ENCODE results near the gene TP53I3.
"Not testable (repeated sequence)": the region's sequence is repeated elsewhere in the genome, so short reads cannot be mapped to it uniquely, and the experiment has no call there.

TP53I3 gene, protein sequence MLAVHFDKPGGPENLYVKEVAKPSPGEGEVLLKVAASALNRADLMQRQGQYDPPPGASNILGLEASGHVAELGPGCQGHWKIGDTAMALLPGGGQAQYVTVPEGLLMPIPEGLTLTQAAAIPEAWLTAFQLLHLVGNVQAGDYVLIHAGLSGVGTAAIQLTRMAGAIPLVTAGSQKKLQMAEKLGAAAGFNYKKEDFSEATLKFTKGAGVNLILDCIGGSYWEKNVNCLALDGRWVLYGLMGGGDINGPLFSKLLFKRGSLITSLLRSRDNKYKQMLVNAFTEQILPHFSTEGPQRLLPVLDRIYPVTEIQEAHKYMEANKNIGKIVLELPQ

DNA sequence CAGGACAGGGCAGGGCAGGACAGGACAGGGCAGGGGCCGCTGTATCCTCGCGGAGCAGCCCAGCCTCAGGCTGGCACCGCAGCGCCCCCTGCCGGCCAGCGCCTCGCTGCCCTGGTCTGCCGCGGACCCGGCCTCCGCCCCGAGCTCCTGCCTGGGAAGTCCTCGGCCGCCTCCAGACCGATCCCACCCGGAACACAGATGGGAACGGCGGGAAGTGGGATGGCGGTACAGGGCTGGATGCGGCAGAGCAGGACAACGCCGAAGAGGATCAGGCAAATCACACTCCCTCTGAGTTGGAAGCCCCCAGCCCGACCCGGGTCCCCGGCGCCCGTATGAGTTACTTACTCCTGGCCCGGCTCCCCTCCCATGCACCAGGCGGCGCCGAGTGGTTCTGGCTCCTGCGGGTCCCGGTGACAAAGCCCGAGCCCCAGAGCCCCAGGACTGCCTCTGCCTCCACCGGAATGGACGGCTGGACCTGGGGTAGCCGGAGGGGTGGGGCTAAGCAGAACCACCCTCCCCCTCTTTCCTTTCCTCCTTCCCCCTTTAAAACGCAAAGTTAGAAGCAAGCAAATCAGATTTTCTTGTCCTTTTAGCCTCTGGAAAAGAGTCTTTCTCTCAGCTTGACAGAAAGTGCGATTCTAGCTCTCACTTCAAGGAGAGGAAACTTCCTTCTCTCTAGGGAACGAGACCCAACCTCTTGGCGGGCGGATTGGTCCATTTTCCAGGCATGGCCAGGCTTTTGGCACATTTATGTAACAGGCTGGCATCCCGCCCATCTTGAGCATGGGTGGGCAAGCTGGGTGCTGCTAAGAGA is at the start of gene TP53I3:
TSS of gene TP53I3 (minus strand) at position 449 of the 814 bp plus-strand sequence. CDS start 508 bp downstream, outside the sequence.
- DNase-seq (ENCODE audit: low spot score) = peak; percentile 69

DNA sequence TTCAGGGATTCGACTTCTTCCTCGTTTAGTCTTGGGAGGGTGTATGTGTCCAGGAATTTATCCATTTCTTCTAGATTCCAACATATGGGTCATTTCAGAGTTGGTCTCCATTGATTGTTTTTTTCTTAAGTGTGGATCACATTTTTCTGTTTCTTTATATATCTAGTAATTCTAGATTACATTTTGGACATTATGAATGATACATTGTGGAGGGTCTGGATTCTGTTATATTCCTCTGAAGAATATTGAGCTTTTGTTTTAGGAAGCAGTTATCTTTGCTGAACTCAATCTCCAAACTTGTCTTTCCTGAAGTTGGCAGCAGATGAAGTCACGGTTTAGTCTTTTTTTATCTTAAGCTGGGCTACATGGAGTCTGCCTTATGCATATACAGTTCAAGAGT is 47.9 kb upstream of the TP53I3 start:
- no peak for DNase-seq (ENCODE audit: low spot score)

DNA sequence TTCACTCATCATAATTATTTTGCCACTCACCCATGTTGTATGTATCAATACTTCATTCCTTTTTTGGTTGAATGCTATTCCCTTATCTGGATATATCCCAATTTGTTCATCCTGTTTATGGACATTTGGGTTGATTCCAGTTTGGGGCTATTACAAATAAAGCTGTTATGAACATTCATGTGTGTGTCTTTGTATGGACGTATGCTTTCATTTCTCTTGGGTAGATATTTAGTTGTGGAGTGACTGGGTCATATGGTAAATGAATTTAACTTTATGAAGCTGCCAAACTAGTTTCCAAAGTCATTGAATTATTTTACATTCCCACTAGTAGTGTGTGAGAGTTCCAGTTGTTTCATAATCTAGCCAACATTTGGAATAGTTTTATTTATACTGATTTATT is 41.3 kb upstream of the TP53I3 start:
- no peak for DNase-seq (ENCODE audit: low spot score)

- no peak for DNase-seq (ENCODE audit: low spot score)
Measured at GRCh38 chr2:24123922-24124580, 39.4 kb upstream of the TP53I3 start.

- peak; percentile 84 for DNase-seq (ENCODE audit: low spot score)
Measured at GRCh38 chr2:24123195-24123921, 38.7 kb upstream of the TP53I3 start, which contains the start of the genes FAM228B and PFN4. Gene FAM228B (plus strand): TSS chr2:24123469. CDS start chr2:24124362, 893 bp downstream. Gene PFN4 (minus strand): TSS chr2:24123334. CDS start chr2:24122535, 799 bp downstream.

- DNase-seq (ENCODE audit: low spot score) = no peak
Measured at GRCh38 chr2:24122366-24123194, 37.9 kb upstream of the TP53I3 start.

DNA sequence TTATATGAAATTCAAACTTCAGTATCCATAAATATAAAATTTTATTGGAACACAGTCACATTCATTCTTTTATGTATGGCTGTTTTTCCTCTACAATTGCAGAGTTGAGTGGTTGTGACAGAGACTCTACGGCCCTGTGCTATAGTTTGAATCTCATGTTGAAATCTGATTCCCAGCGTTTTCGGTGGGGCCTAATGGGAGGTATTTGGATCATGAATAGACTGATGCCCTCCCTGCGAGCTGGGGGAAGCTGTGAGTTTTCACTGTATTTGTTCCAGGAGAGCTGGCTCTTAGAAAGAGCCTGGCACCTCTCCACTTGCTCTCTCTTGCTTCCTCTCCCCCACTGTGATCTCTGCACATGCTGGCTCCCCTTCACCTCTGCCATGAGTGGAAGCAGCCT is 36.8 kb upstream of the TP53I3 start:
- no peak for DNase-seq (ENCODE audit: low spot score)

GRCh38 chr2:24121066-24121465 is 36.4 kb upstream of the TP53I3 start:
- DNase-seq (ENCODE audit: low spot score) = no peak

DNA sequence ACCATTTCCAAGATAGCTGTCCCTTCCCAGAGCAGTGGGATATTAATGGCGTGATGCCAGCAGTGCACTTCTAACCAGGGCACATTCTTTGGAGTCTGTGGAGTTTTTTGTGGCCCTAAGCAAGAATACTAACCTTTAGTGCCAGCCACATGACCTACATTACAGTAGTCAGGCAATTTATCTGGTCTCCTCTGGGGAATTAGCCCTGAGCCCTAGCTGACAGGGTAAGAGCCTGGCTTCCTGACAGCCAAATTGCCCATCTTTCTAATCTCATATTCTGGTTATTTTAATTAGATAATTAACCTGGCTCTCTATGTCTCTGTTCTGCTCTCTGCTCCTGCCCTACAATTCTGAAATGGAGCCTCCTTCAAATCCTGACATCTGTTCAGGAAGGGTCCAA is 33.3 kb upstream of the TP53I3 start:
- no peak for DNase-seq (ENCODE audit: low spot score)

- DNase-seq (ENCODE audit: low spot score) = no peak
Measured at GRCh38 chr2:24115057-24115456, 30.4 kb upstream of the TP53I3 start.

DNA sequence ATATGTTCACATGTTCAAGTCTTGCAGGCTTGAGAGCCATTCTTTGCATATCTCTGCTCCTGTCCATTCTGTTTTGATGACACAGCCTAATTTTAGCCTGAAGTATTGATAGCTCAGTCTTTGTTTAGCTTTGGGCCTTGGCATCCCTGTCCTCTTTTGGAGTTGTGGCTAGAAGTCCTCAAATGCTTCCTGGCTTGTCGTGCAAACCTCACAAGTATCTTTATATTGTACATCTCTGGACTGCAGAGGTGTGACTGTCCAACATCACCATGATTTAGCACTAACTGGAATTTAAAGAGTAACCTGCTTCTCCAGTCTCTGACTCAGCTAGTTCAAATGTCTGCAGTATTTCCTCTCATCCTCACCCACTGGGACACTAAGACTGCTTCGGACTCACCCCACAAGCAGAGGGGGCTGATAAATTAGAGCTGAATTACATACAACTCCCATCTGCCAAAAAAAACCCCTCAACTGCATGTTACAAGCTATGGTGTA is 26.8 kb upstream of the TP53I3 start:
- DNase-seq (ENCODE audit: low spot score) = no peak

- DNase-seq (ENCODE audit: low spot score) = no peak
Measured at GRCh38 chr2:24110660-24111303, 26.1 kb upstream of the TP53I3 start.

GRCh38 chr2:24109431-24109830 is 24.8 kb upstream of the TP53I3 start:
- DNase-seq (ENCODE audit: low spot score) = not testable (repeated sequence)

GRCh38 chr2:24107336-24107735 is 22.7 kb upstream of the TP53I3 start:
- DNase-seq (ENCODE audit: low spot score) = no peak

DNA sequence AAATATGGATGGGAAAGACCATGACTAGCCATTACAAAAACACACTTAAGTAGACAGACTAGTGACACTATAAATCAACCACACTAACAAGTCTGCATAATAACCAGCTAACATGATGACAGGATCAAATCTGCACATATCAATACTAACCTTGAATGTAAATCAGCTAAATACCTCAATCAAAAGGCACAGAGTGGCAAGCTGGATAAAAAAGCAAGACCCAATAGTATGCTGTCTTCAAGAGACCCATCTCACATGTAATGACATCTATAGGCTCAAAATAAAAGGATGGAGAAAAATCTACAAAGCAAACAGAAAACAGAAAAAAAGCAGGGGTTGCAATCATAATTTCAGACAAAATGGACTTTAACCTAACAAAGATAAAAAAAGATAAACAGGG is 22.2 kb upstream of the TP53I3 start:
- no peak for DNase-seq (ENCODE audit: low spot score)

- DNase-seq (ENCODE audit: low spot score) = no peak
Measured at GRCh38 chr2:24105816-24106215, 21.2 kb upstream of the TP53I3 start.

GRCh38 chr2:24104906-24105305 is 20.3 kb upstream of the TP53I3 start:
- DNase-seq (ENCODE audit: low spot score) = no peak

DNA sequence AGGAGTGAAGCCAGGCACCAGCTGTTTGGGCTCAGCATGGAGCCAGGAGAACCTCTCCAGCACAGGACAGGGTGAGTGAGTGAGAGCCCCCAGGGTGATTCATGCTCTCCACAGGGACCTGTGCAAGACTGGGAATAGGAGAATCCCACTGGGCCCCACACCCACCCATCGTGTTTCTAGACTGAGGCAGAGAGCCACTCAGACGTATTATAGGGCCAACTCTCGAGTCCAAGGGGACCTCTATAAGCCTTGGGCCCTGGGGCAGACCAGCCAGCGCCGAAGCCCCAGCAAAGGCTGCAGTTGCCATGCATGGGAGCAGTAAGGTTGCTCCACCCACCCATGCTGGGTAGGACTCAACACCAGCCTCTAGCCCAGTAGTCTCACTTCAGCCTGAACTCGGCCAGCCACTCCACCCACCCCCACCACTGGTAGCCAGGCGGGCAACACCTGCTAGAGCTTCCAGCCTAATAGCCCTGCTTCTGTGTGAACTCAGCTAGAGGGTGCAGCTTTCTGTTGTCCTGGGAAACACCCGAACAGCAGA is 19.5 kb upstream of the TP53I3 start:
- DNase-seq (ENCODE audit: low spot score) = no peak

DNA sequence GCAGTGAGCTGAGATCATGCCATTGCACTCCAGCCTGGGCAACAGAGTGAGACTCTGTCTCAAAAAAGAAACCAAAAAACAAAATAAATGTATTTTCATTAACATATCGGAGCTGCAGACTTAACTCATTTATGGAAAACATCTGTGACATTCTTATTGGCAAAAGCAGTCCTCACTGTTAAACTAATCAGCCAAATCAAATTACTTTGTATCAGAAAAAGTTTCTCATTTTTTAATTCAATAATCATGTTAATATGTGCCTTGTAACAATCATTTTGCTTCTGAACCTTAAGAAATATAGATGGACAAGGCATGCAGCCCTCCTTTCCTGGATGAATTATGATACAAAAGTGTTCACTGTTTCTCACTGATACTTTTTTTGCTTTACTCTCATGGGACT is 18.0 kb upstream of the TP53I3 start:
- no peak for DNase-seq (ENCODE audit: low spot score)

DNA sequence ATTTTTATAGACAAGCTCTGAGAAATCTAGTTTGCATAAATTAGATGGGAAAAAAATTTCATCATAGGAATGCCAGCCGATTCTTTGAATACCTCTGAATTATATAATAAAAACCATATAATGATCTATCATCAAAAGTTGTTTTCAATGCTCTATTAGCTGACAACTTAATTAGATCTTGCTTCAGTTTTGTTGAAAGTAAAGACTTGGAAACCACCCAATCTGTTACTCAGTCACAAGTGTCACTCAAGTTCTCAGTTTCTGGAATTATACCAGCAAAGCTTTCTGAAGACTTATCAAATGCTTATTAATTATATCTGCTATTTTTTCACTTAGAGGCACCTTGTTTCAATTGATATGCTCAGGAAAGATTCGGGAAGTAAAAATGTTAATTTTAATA is 17.4 kb upstream of the TP53I3 start:
- peak; percentile 56 for DNase-seq (ENCODE audit: low spot score)
